ENCODE data around the gene ZBTB17. TPM values are rescaled to one million over a fixed set of nuclear protein-coding genes. Genes with fewer than 3 reads are reported as not detected.

ZBTB17 gene
- total RNA-seq, 4 donors from 2014 or later = 33.3 to 113 (median 50.5) TPM

DNA sequence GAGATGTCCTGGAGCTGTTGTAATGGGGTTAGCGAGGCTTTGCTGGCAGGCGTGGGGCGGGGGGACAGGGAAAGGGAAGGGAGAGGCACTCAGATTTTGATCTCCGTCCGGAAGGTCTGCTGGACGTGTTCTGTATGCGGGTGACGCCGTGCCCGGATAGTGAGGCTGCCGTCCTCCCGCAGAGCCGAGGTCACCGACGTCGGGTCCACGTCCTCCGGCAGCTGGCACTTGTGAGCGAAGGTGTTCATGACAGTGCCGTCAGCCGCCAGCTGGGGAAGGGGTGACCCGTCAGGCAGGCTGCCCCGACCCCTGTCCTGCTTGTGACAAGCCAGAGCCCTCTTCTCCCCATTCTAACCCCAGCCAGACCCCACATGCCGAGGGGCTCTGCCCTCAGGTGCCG lies 39.6 kb upstream of the ZBTB17 start:
- TF ChIP-seq POLR2A (IDR thresholded peaks at IDR 0.05) (no peak), CTCF (IDR thresholded peaks at IDR 0.05) (no peak), EP300 (IDR thresholded peaks at IDR 0.05; ENCODE audit: low read depth) (no peak), POLR2AphosphoS5 (IDR thresholded peaks at IDR 0.05) (no peak)
- H3K4me3 ChIP-seq = peak overlapping the region in 1 of 4 donors; percentile 2
- peak overlapping the region; percentile 83 to 92 (median 87) for H3K27ac ChIP-seq
- no peaks in the 10 kb centered on the region for H3K27me3 ChIP-seq
- in situ Hi-C loops (cut with MboI; ENCODE audit: low pct_ligation_motif_present in 1 of 4, low pct_unique_long_range_greater_than_20kb in 1 of 4, low sequenced_read_pairs in 3 of 4) (no loop called here), intact Hi-C loops (cut with DNase I; ENCODE audit: low total_unique reads) (no loop called here)
- 90% methylated on average over 25 of the region's 25 CpGs; no CpG with 5 or more reads in 1 of the 2 donors for WGBS, 2 donors (ENCODE audit: low coverage in 1 of 2)
- DNase-seq = no peak
- H3K36me3 ChIP-seq = no peaks in the 10 kb centered on the region
- H3K4me1 ChIP-seq = peaks cover 32 to 48% (median 46%) of the 10 kb centered on the region in 4 donors
- H3K9me3 ChIP-seq = no peaks in the 10 kb centered on the region

GRCh38 chr1:16014509-16015482 lies 38.9 kb upstream of the ZBTB17 start:
- intact Hi-C loops (cut with DNase I; ENCODE audit: low total_unique reads) = no loop called here
- Histone ChIP-seq H3K27ac (peak overlapping the region; percentile 83 to 92 (median 87)), H3K4me3 (no peak overlapping the region), H3K4me1 (peaks cover 32 to 48% (median 43%) of the 10 kb centered on the region in 4 donors), H3K27me3 (no peaks in the 10 kb centered on the region), H3K36me3 (no peaks in the 10 kb centered on the region), H3K9me3 (no peaks in the 10 kb centered on the region)
- in situ Hi-C loops (cut with MboI; ENCODE audit: low pct_ligation_motif_present in 1 of 4, low pct_unique_long_range_greater_than_20kb in 1 of 4, low sequenced_read_pairs in 3 of 4) = loop anchor here in 1 of 4 donors (5.0 kb wide), 1 partner anchor 33 kb away; no protein-coding TSS in a partner anchor
- WGBS, 2 donors (ENCODE audit: low coverage in 1 of 2) = 52% methylated on average over 17 of the region's 17 CpGs; no CpG with 5 or more reads in 1 of the 2 donors
- TF ChIP-seq EP300 (IDR thresholded peaks at IDR 0.05; ENCODE audit: low read depth) (no peak), POLR2AphosphoS5 (IDR thresholded peaks at IDR 0.05) (no peak), CTCF (IDR thresholded peaks at IDR 0.05) (no peak), POLR2A (IDR thresholded peaks at IDR 0.05) (no peak)
- DNase-seq = peak; percentile 60

DNA sequence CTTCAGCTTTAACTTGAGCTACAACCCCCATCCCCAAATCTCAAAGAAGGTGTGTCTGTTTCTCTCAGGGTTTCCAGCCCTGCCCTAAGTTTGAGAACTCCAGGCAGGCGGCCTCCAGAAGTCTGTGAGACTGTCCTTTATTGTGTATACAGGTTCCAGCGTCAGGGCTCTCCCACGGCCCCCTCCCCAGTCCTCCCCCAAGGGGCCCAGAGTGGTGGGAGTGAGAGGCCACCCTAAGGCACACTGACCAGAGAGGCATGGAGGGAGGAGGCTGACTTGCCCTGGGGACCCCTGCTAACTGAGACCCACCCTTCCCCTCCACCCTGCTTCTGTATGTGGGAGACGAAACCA lies 38.0 kb upstream of the ZBTB17 start:
- TF ChIP-seq POLR2A (IDR thresholded peaks at IDR 0.05) = no peak
- no peak for TF ChIP-seq EP300 (IDR thresholded peaks at IDR 0.05; ENCODE audit: low read depth)
- no peak for TF ChIP-seq CTCF (IDR thresholded peaks at IDR 0.05)
- TF ChIP-seq POLR2AphosphoS5 (IDR thresholded peaks at IDR 0.05) = no peak
- no peak for DNase-seq
- H3K4me3 ChIP-seq = peak overlapping the region in 1 of 4 donors; percentile 53
- in situ Hi-C loops (cut with MboI; ENCODE audit: low pct_ligation_motif_present in 1 of 4, low pct_unique_long_range_greater_than_20kb in 1 of 4, low sequenced_read_pairs in 3 of 4) (loop anchor here in 1 of 4 donors (5.0 kb wide), 1 partner anchor 33 kb away; no protein-coding TSS in a partner anchor), intact Hi-C loops (cut with DNase I; ENCODE audit: low total_unique reads) (no loop called here)
- no peaks in the 10 kb centered on the region for H3K9me3 ChIP-seq
- H3K36me3 ChIP-seq = no peaks in the 10 kb centered on the region
- WGBS, 2 donors (ENCODE audit: low coverage in 1 of 2) = 50% methylated on average over 4 of the region's 4 CpGs; no CpG with 5 or more reads in 1 of the 2 donors
- H3K4me1 ChIP-seq = peaks cover 31 to 41% (median 36%) of the 10 kb centered on the region in 4 donors
- H3K27ac ChIP-seq = peak overlapping the region; percentile 83 to 92 (median 87)
- no peaks in the 10 kb centered on the region for H3K27me3 ChIP-seq

- Histone ChIP-seq H3K9me3 (no peaks in the 10 kb centered on the region), H3K4me3 (peak overlapping the region; percentile 23 to 53 (median 40)), H3K27me3 (no peaks in the 10 kb centered on the region), H3K27ac (peak overlapping the region; percentile 83 to 92 (median 87)), H3K36me3 (no peaks in the 10 kb centered on the region), H3K4me1 (peaks cover 26 to 36% (median 31%) of the 10 kb centered on the region in 4 donors)
- in situ Hi-C loops (cut with MboI; ENCODE audit: low pct_ligation_motif_present in 1 of 4, low pct_unique_long_range_greater_than_20kb in 1 of 4, low sequenced_read_pairs in 3 of 4) = loop anchor here in 1 of 4 donors (5.0 kb wide), 1 partner anchor 34 kb away; no protein-coding TSS in a partner anchor
- peak; percentile 70 for DNase-seq
- intact Hi-C loops (cut with DNase I; ENCODE audit: low total_unique reads) = no loop called here
- WGBS, 2 donors (ENCODE audit: low coverage in 1 of 2) = 19% methylated on average over 22 of the region's 28 CpGs; no CpG with 5 or more reads in 1 of the 2 donors
- TF ChIP-seq CTCF (IDR thresholded peaks at IDR 0.05) (no peak), POLR2AphosphoS5 (IDR thresholded peaks at IDR 0.05) (peak; percentile 49 to 58 (median 52))
Measured at GRCh38 chr1:16013220-16013907, 37.5 kb upstream of the ZBTB17 start.

Measured in transverse colon (tissue), 4 donors.